Measurements from ENCODE around the gene SCLY. TPM values are rescaled to one million over a fixed set of nuclear protein-coding genes. Genes with fewer than 3 reads are reported as not detected.
A peak's percentile ranks its signal among the peaks of the same experiment; 100 is the strongest.

SCLY gene
- 10 to 100 TPM in 4 of 5 donors, 1 to 10 TPM in 1; 7.2 to 12.8 (median 12.1) TPM for total RNA-seq
- 10 to 100 TPM in 1 of 3 donors, 1 to 10 TPM in 2; 5.4 to 11.3 (median 9.9) TPM for polyA plus RNA-seq
- long read RNA-seq, donor 1, partial matches to known transcripts: 0 of 1 reads
- long read RNA-seq, donor 1, other reads (novel, unspliced or antisense): 0 of 1 reads
- long read RNA-seq, donor 2: 0 reads
- long read RNA-seq, donor 3, partial matches to known transcripts: 0 of 1 reads
- long read RNA-seq, donor 3, other reads (novel, unspliced or antisense): 0 of 1 reads
- long read RNA-seq, donor 4: 0 reads
- long read RNA-seq, donor 5, partial matches to known transcripts: 0 of 2 reads
- long read RNA-seq, donor 5, other reads (novel, unspliced or antisense): 0 of 2 reads
- long read RNA-seq, donor 6: 0 reads
- long read RNA-seq, donor 7, partial matches to known transcripts: 0 of 1 reads
- long read RNA-seq, donor 7, other reads (novel, unspliced or antisense): 0 of 1 reads
- long read RNA-seq, donor 8, partial matches to known transcripts: 0 of 2 reads
- long read RNA-seq, donor 8, other reads (novel, unspliced or antisense): 0 of 2 reads
- long read RNA-seq, donor 9: 0 reads
- long read RNA-seq, donor 10: 0 reads

GRCh38 chr2:238060542-238061314, at the start of gene SCLY:
TSS of gene SCLY (plus strand) at chr2:238061001. CDS start at chr2:238061055, 54 bp downstream.
- peak within 1 kb of the TSS; percentile 87 to 93 (median 91) for H3K27ac ChIP-seq
- H3K4me1 ChIP-seq: peaks cover 10 to 22% (median 16%) of the 10 kb centered on the region in 4 donors
- WGBS, 5 donors: 0 to 1% (median 0%) methylated on average over 23 to 98 of the region's 98 CpGs
- H3K4me3 ChIP-seq: peak within 1 kb of the TSS; percentile 88 to 96 (median 92)
- TF ChIP-seq EP300 (IDR thresholded peaks at IDR 0.05) (no peak), CTCF (IDR thresholded peaks at IDR 0.05) (peak in 1 of 7 experiments; percentile 8), POLR2A (IDR thresholded peaks at IDR 0.05) (peak in 2 of 4 donors; percentile 21 to 39), POLR2AphosphoS5 (IDR thresholded peaks at IDR 0.05) (peak; percentile 37 to 94 (median 79))
- peaks cover 0 to 5% (median 0%) of the 10 kb centered on the region in 3 donors for H3K27me3 ChIP-seq
- H3K9me3 ChIP-seq: no peaks in the 10 kb centered on the region
- peak; percentile 98 to 100 for DNase-seq
- intact Hi-C loops (cut with DNase I; ENCODE audit: low total_unique reads): no loop called here
- H3K36me3 ChIP-seq: peaks cover 0 to 15% (median 12%) of the 10 kb centered on the region in 4 donors

- H3K27ac ChIP-seq: no peak overlapping the region
- H3K36me3 ChIP-seq: peaks cover 0 to 30% (median 19%) of the 10 kb centered on the region in 4 donors
- no peak for TF ChIP-seq POLR2AphosphoS5 (IDR thresholded peaks at IDR 0.05)
- no peak for TF ChIP-seq CTCF (IDR thresholded peaks at IDR 0.05)
- TF ChIP-seq POLR2A (IDR thresholded peaks at IDR 0.05): no peak
- no peaks in the 10 kb centered on the region for H3K9me3 ChIP-seq
- H3K4me1 ChIP-seq: no peaks in the 10 kb centered on the region
- intact Hi-C loops (cut with DNase I; ENCODE audit: low total_unique reads): no loop called here
- 94 to 96% (median 96%) methylated on average over 7 of the region's 7 CpGs for WGBS, 5 donors
- no peak overlapping the region for H3K4me3 ChIP-seq
- no peak for DNase-seq
- H3K27me3 ChIP-seq: no peaks in the 10 kb centered on the region
Observed at GRCh38 chr2:238013806-238014205, 47.0 kb upstream of the SCLY start.

- no peak for DNase-seq
- Histone ChIP-seq H3K36me3 (peaks cover 0 to 43% (median 30%) of the 10 kb centered on the region in 4 donors), H3K4me3 (no peak overlapping the region), H3K27me3 (no peaks in the 10 kb centered on the region), H3K9me3 (no peaks in the 10 kb centered on the region), H3K4me1 (no peaks in the 10 kb centered on the region), H3K27ac (no peak overlapping the region)
- TF ChIP-seq POLR2AphosphoS5 (IDR thresholded peaks at IDR 0.05): no peak
- no peak for TF ChIP-seq EP300 (IDR thresholded peaks at IDR 0.05)
- no peak for TF ChIP-seq CTCF (IDR thresholded peaks at IDR 0.05)
- TF ChIP-seq POLR2A (IDR thresholded peaks at IDR 0.05): no peak
- intact Hi-C loops (cut with DNase I; ENCODE audit: low total_unique reads): no loop called here
- WGBS, 5 donors: 74 to 96% (median 91%) methylated on average over 4 of the region's 4 CpGs
Observed at GRCh38 chr2:238015705-238016104, 45.1 kb upstream of the SCLY start.

- intact Hi-C loops (cut with DNase I; ENCODE audit: low total_unique reads): no loop called here
- peaks cover 7 to 44% (median 38%) of the 10 kb centered on the region in 4 donors for H3K36me3 ChIP-seq
- H3K27me3 ChIP-seq: no peaks in the 10 kb centered on the region
- TF ChIP-seq EP300 (IDR thresholded peaks at IDR 0.05) (no peak), CTCF (IDR thresholded peaks at IDR 0.05) (no peak), POLR2AphosphoS5 (IDR thresholded peaks at IDR 0.05) (no peak), POLR2A (IDR thresholded peaks at IDR 0.05) (no peak)
- peak in 1 of 2 donors; percentile 15 for DNase-seq
- H3K4me1 ChIP-seq: no peaks in the 10 kb centered on the region
- 60 to 80% (median 71%) methylated on average over 8 of the region's 8 CpGs for whole genome bisulfite sequencing, 5 donors
- H3K4me3 ChIP-seq: no peak overlapping the region
- H3K27ac ChIP-seq: no peak overlapping the region
- H3K9me3 ChIP-seq: no peaks in the 10 kb centered on the region
Observed at GRCh38 chr2:238016526-238016925, 44.3 kb upstream of the SCLY start.
